CD8-positive, alpha-beta memory T cell (primary cell): ENCODE measurements around the gene SIGLEC15. TPM values are rescaled to one million over a fixed set of nuclear protein-coding genes. Genes with fewer than 3 reads are reported as not detected.
"Not testable (repeated sequence)": the region's sequence is repeated elsewhere in the genome, so short reads cannot be mapped to it uniquely, and the experiment has no call there.

Experiments used
- CTCF ChIA-PET: fragments of 350-600 bp; sonication (Branson Sonifier 250); formaldehyde crosslinking; loops from one replicate; lab custom pipeline; 2021; ENCODE audit warnings: antibody characterized with exemption; lab: Charles Lee
- POLR2A ChIA-PET: fragments of 350-600 bp; sonication (Branson Sonifier 250); formaldehyde crosslinking; loops from one replicate; lab custom pipeline; 2021; ENCODE audit warnings: antibody characterized with exemption; lab: Charles Lee
- DNase-seq, 5 donors: peaks; one replicate each; pipeline versions ENCODE4 v3.0.0 to v3.0.0-alpha.2; 2020 to 2022; ENCODE audit warnings: mixed read lengths in 1 of 5
- H3K27ac ChIP-seq: one replicate; pipeline ENCODE4 v1.7.0; 2013; ENCODE audit warnings: low read depth, mild to moderate bottlenecking, low read length, moderate library complexity
- H3K27me3 ChIP-seq: 2 replicates; pipeline ENCODE4 v1.7.0; 2013; ENCODE audit warnings: low read length, mild to moderate bottlenecking; ENCODE audit not compliant: insufficient read depth, poor library complexity, severe bottlenecking
- H3K36me3 ChIP-seq: 2 replicates; pipeline ENCODE4 v1.7.0; 2013; ENCODE audit warnings: mild to moderate bottlenecking, low read length, moderate library complexity; ENCODE audit not compliant: insufficient read depth
- H3K4me1 ChIP-seq: 2 replicates; pipeline ENCODE4 v1.7.0; 2013; ENCODE audit warnings: mild to moderate bottlenecking, low read length, moderate library complexity; ENCODE audit not compliant: insufficient read depth
- H3K4me3 ChIP-seq: 2 replicates; pipeline ENCODE4 v1.7.0; 2013; ENCODE audit warnings: mild to moderate bottlenecking, low read length
- H3K9me3 ChIP-seq: 2 replicates; pipeline ENCODE4 v1.7.0; 2013; ENCODE audit warnings: mild to moderate bottlenecking, low read length
- H3K27ac Mint-ChIP-seq, 8 donors: one replicate each; pipeline ENCODE4 v1.8.0; 2020 to 2021; ENCODE audit warnings: mixed read lengths in 8 of 8, mild to moderate bottlenecking in 6 of 8, inconsistent platforms in 3 of 8, moderate library complexity in 3 of 8
- H3K27me3 Mint-ChIP-seq, 2 donors: one replicate each; pipeline ENCODE4 v1.8.0; 2020 to 2021; ENCODE audit warnings: mixed read lengths in 2 of 2, mild to moderate bottlenecking in 1 of 2, moderate library complexity in 1 of 2
- H3K36me3 Mint-ChIP-seq, 3 donors: one replicate each; pipeline ENCODE4 v1.8.0; 2020 to 2021; ENCODE audit warnings: mixed read lengths in 3 of 3, inconsistent platforms in 1 of 3, mild to moderate bottlenecking in 1 of 3
- H3K4me1 Mint-ChIP-seq, 3 donors: one replicate each; pipeline ENCODE4 v1.8.0; 2020 to 2021; ENCODE audit warnings: mixed read lengths in 3 of 3, inconsistent platforms in 1 of 3, mild to moderate bottlenecking in 1 of 3
- H3K4me3 Mint-ChIP-seq, 7 donors: one replicate each; pipeline ENCODE4 v1.8.0; 2020 to 2021; ENCODE audit warnings: mixed read lengths in 7 of 7, mild to moderate bottlenecking in 6 of 7, moderate library complexity in 4 of 7, inconsistent platforms in 2 of 7
- H3K9me3 Mint-ChIP-seq, 5 donors: one replicate each; pipeline ENCODE4 v1.8.0; 2020 to 2022; ENCODE audit warnings: mixed read lengths in 5 of 5, mild to moderate bottlenecking in 3 of 5, moderate library complexity in 2 of 5, inconsistent platforms in 1 of 5
- polyA plus RNA-seq: library from polyadenylated mRNA; unstranded; fragments of 300-500 nt; fragmentation: Illumina TruSeq; gene quantifications from one replicate; pipeline ENCODE4 v1.2.3, GENCODE V29; 2021
- total RNA-seq, 2 experiments: library from RNA; stranded (reverse); gene quantifications; one replicate each; pipeline ENCODE4 v1.2.3, GENCODE V29; 2021

SIGLEC15 gene
- total and polyA plus RNA-seq, 3 experiments from 2014 or later = 0.07 TPM; not detected in 2

GRCh38 chr18:45821711-45822110 lies 3.8 kb upstream of the SIGLEC15 start:
- H3K27me3 Mint-ChIP-seq = peaks cover 10 to 30% of the 10 kb centered on the region in 2 donors
- H3K4me3 ChIP-seq = no peak overlapping the region
- peaks cover 0 to 21% (median 3%) of the 10 kb centered on the region in 3 donors for H3K36me3 Mint-ChIP-seq
- H3K4me1 ChIP-seq = peaks cover 12% of the 10 kb centered on the region
- no peak for DNase-seq
- no peak overlapping the region for H3K27ac Mint-ChIP-seq
- H3K4me3 Mint-ChIP-seq = no peak overlapping the region
- H3K9me3 ChIP-seq = no peaks in the 10 kb centered on the region
- no peak overlapping the region for H3K27ac ChIP-seq
- H3K4me1 Mint-ChIP-seq = peaks cover 13 to 21% (median 18%) of the 10 kb centered on the region in 3 donors
- peaks cover 0 to 7% (median 2%) of the 10 kb centered on the region in 5 donors for H3K9me3 Mint-ChIP-seq
- POLR2A ChIA-PET = no interaction called here
- H3K36me3 ChIP-seq = no peaks in the 10 kb centered on the region
- H3K27me3 ChIP-seq = no peaks in the 10 kb centered on the region
- CTCF ChIA-PET = no interaction called here

GRCh38 chr18:45826084-45826483 lies 609 bp downstream of the SIGLEC15 start:
- Mint-ChIP-seq H3K27me3 (peaks cover 9 to 18% of the 10 kb centered on the region in 2 donors), H3K9me3 (peaks cover 0 to 4% (median 0%) of the 10 kb centered on the region in 5 donors), H3K4me1 (peaks cover 19 to 35% (median 24%) of the 10 kb centered on the region in 3 donors), H3K36me3 (peaks cover 0 to 12% (median 2%) of the 10 kb centered on the region in 3 donors), H3K4me3 (no peak overlapping the region), H3K27ac (peak overlapping the region in 1 of 8 donors; percentile 88)
- Histone ChIP-seq H3K4me1 (peaks cover 20% of the 10 kb centered on the region), H3K9me3 (no peaks in the 10 kb centered on the region), H3K4me3 (no peak overlapping the region), H3K27me3 (no peaks in the 10 kb centered on the region), H3K36me3 (no peaks in the 10 kb centered on the region), H3K27ac (no peak overlapping the region)
- DNase-seq = no peak
- ChIA-PET POLR2A (no interaction called here), CTCF (interaction anchor here (0.7 kb wide), 1 partner anchor 54 kb away, joined by 3 read pairs; no protein-coding TSS in a partner anchor)

- Mint-ChIP-seq H3K4me1 (peaks cover 19 to 35% (median 24%) of the 10 kb centered on the region in 3 donors), H3K27ac (peak overlapping the region in 1 of 8 donors; percentile 27), H3K27me3 (peaks cover 10 to 16% of the 10 kb centered on the region in 2 donors)
- CTCF ChIA-PET = interaction anchor here (0.7 kb wide), 1 partner anchor 53 kb away, joined by 3 read pairs; no protein-coding TSS in a partner anchor
- H3K4me1 ChIP-seq = peaks cover 20% of the 10 kb centered on the region
- POLR2A ChIA-PET, H3K9me3 ChIP-seq, H3K36me3 ChIP-seq, H3K4me3 Mint-ChIP-seq, H3K36me3 Mint-ChIP-seq, H3K27me3 ChIP-seq, H3K9me3 Mint-ChIP-seq, H3K4me3 ChIP-seq, DNase-seq, H3K27ac ChIP-seq: not testable (repeated sequence)
Observed at GRCh38 chr18:45826716-45827115, 1.2 kb downstream of the SIGLEC15 start.

DNA sequence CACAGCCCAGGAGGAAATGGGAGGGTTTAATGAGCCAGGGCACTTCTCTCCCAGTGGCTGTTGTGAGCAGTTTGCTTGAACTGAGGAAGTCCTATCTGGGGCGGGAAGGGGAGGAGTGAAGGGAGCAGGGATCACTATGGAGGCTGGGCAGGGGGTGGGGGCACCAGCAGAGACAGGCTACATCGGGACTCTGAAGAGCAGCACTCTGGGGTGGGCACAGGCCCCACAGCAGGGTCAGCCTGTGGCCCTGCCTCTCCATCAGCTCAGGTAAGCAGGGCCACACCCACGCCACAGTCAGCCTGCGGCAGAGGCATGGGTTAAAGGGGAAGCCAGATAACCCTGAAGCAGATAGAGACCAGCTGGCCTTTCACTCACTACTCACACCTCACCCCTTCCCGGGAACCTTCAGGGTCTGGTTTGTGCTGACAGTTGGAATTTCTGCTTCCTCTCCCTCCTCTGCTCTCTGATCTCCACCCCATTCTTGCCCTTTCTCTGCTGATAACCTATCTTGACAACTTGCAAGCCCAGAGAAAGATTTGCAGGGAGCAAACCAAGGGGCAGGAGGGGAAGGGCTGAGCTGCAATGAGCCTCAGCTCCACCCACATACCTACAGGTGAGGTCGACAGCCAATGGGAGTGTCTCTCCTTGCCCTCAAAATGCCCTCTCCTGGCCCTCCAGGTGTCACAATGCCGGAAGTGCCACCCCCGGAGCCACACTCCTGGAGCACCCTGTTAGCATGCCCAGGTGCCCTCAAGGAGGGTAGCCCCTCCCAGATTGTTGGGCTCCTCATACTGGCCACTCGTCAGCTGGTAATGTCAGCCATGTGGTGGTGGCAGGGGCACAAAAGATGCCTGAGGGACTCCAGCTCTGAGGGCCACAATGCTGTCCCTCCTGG lies 3.7 kb downstream of the SIGLEC15 start:
- Histone ChIP-seq H3K9me3 (no peaks in the 10 kb centered on the region), H3K27me3 (no peaks in the 10 kb centered on the region), H3K36me3 (no peaks in the 10 kb centered on the region), H3K4me1 (peaks cover 20% of the 10 kb centered on the region), H3K27ac (no peak overlapping the region), H3K4me3 (no peak overlapping the region)
- POLR2A ChIA-PET = no interaction called here
- H3K27me3 Mint-ChIP-seq = peaks cover 1 to 16% of the 10 kb centered on the region in 2 donors
- H3K9me3 Mint-ChIP-seq = no peaks in the 10 kb centered on the region
- no peak for DNase-seq
- H3K4me1 Mint-ChIP-seq = peaks cover 19 to 35% (median 23%) of the 10 kb centered on the region in 3 donors
- H3K36me3 Mint-ChIP-seq = peaks cover 0 to 3% (median 0%) of the 10 kb centered on the region in 3 donors
- H3K4me3 Mint-ChIP-seq = no peak overlapping the region
- no peak overlapping the region for H3K27ac Mint-ChIP-seq
- CTCF ChIA-PET = no interaction called here

- ChIA-PET POLR2A (no interaction called here), CTCF (no interaction called here)
- no peak overlapping the region for H3K27ac Mint-ChIP-seq
- H3K9me3 Mint-ChIP-seq = no peaks in the 10 kb centered on the region
- H3K27ac ChIP-seq = no peak overlapping the region
- no peak for DNase-seq
- no peaks in the 10 kb centered on the region for H3K9me3 ChIP-seq
- H3K4me3 Mint-ChIP-seq = no peak overlapping the region
- no peaks in the 10 kb centered on the region for H3K36me3 ChIP-seq
- peaks cover 2 to 20% of the 10 kb centered on the region in 2 donors for H3K27me3 Mint-ChIP-seq
- peaks cover 0 to 3% (median 0%) of the 10 kb centered on the region in 3 donors for H3K36me3 Mint-ChIP-seq
- H3K4me1 ChIP-seq = peaks cover 20% of the 10 kb centered on the region
- H3K27me3 ChIP-seq = no peaks in the 10 kb centered on the region
- H3K4me3 ChIP-seq = no peak overlapping the region
- H3K4me1 Mint-ChIP-seq = peaks cover 12 to 28% (median 16%) of the 10 kb centered on the region in 3 donors
Observed at GRCh38 chr18:45829855-45830254, 4.4 kb downstream of the SIGLEC15 start.

DNA sequence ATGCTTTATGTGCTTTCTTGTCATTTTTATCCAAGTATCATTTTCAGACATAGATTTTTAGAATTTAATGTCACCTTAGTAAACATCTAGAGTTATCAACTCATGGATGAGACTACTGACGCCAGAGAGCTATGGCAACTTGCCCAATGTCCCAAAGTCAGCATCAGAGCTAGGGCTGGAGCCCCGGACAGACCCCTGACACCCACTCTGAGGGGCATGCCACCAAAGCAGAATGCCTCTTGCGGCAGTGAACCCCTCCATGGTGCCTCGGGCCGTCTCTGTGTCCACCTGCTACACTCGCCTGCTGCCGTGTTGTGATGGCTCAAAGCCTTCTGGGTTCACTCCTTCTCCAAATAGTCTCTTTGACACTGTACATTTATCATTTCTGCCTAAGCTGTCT lies 5.4 kb downstream of the SIGLEC15 start:
- peaks cover 11% of the 10 kb centered on the region for H3K4me1 ChIP-seq
- H3K27ac ChIP-seq = no peak overlapping the region
- H3K27me3 ChIP-seq = no peaks in the 10 kb centered on the region
- Mint-ChIP-seq H3K4me3 (no peak overlapping the region), H3K36me3 (peaks cover 0 to 3% (median 0%) of the 10 kb centered on the region in 3 donors), H3K9me3 (no peaks in the 10 kb centered on the region), H3K27ac (peak overlapping the region in 1 of 8 donors; percentile 25), H3K27me3 (peaks cover 4 to 31% of the 10 kb centered on the region in 2 donors), H3K4me1 (peaks cover 7 to 18% (median 8%) of the 10 kb centered on the region in 3 donors)
- no peaks in the 10 kb centered on the region for H3K36me3 ChIP-seq
- no peaks in the 10 kb centered on the region for H3K9me3 ChIP-seq
- POLR2A ChIA-PET = no interaction called here
- CTCF ChIA-PET = interaction anchor here (0.6 to 1.0 kb wide), 2 partner anchors 25 to 50 kb away, joined by 3 read pairs; no protein-coding TSS in a partner anchor
- no peak for DNase-seq
- no peak overlapping the region for H3K4me3 ChIP-seq

GRCh38 chr18:45833846-45834245 lies 8.4 kb downstream of the SIGLEC15 start:
- Histone ChIP-seq H3K9me3 (no peaks in the 10 kb centered on the region), H3K4me3 (no peak overlapping the region), H3K36me3 (no peaks in the 10 kb centered on the region), H3K4me1 (peaks cover 7% of the 10 kb centered on the region), H3K27ac (no peak overlapping the region), H3K27me3 (peaks cover 8% of the 10 kb centered on the region)
- peaks cover 6 to 13% (median 8%) of the 10 kb centered on the region in 3 donors for H3K4me1 Mint-ChIP-seq
- no peak overlapping the region for H3K4me3 Mint-ChIP-seq
- ChIA-PET CTCF (no interaction called here), POLR2A (no interaction called here)
- H3K36me3 Mint-ChIP-seq = peaks cover 0 to 3% (median 0%) of the 10 kb centered on the region in 3 donors
- DNase-seq = no peak
- peaks cover 19 to 49% of the 10 kb centered on the region in 2 donors for H3K27me3 Mint-ChIP-seq
- H3K9me3 Mint-ChIP-seq = no peaks in the 10 kb centered on the region
- H3K27ac Mint-ChIP-seq = no peak overlapping the region

- no peaks in the 10 kb centered on the region for H3K9me3 Mint-ChIP-seq
- H3K4me1 Mint-ChIP-seq = peaks cover 6 to 17% (median 12%) of the 10 kb centered on the region in 3 donors
- H3K27ac ChIP-seq = no peak overlapping the region
- peaks cover 7% of the 10 kb centered on the region for H3K4me1 ChIP-seq
- H3K36me3 ChIP-seq = no peaks in the 10 kb centered on the region
- no peaks in the 10 kb centered on the region for H3K9me3 ChIP-seq
- CTCF ChIA-PET = interaction anchor here (0.8 kb wide), 1 partner anchor 36 kb away, joined by 3 read pairs; no protein-coding TSS in a partner anchor
- peaks cover 22 to 53% of the 10 kb centered on the region in 2 donors for H3K27me3 Mint-ChIP-seq
- POLR2A ChIA-PET = no interaction called here
- H3K27ac Mint-ChIP-seq = no peak overlapping the region
- no peak for DNase-seq
- peaks cover 0 to 3% (median 0%) of the 10 kb centered on the region in 3 donors for H3K36me3 Mint-ChIP-seq
- H3K4me3 ChIP-seq = no peak overlapping the region
- no peak overlapping the region for H3K4me3 Mint-ChIP-seq
- H3K27me3 ChIP-seq = peaks cover 8% of the 10 kb centered on the region
Observed at GRCh38 chr18:45834306-45834705, 8.8 kb downstream of the SIGLEC15 start.
